IMR-90 (cell line): ENCODE results near the gene DSCAM. TPM values are rescaled to one million over a fixed set of nuclear protein-coding genes. Genes with fewer than 3 reads are reported as not detected.

Experiments used
- ATAC-seq: fragments of 200-7000 bp; cut with Tn5 transposase; 2 replicates; pipeline ENCODE4 v1.9.1; 2020; ENCODE audit warnings: low read depth, mild to moderate bottlenecking, moderate library complexity
- BruUV-seq: library from RNA; stranded (reverse); fragments of 400-500 nt; replicated peaks from 2 replicates; lab custom pipeline; 2021; lab: Mats Ljungman, UMichigan
- CTCF ChIA-PET: fragments of 300-600 bp; formaldehyde crosslinking; extraction: SDS; loops from one replicate; lab custom pipeline; 2021; ENCODE audit warnings: antibody characterized with exemption; lab: Yijun Ruan, JAX
- POLR2A ChIA-PET: fragments of 300-600 bp; sonication (Branson Sonifier 250); formaldehyde crosslinking; loops from one replicate; lab custom pipeline; 2022; ENCODE audit warnings: antibody characterized with exemption; ENCODE audit not compliant: unreplicated experiment; lab: Charles Lee
- DNase-seq: peaks from one replicate; pipeline ENCODE4 v3.0.0; 2013
- H2AFZ ChIP-seq: replicated peaks from 2 replicates; pipeline ENCODE3; 2013; ENCODE audit warnings: low read length, mild to moderate bottlenecking; ENCODE audit not compliant: poor library complexity
- H2AK5ac ChIP-seq: 2 replicates; pipeline ENCODE4 v1.6.1; 2013; ENCODE audit warnings: low read depth, low read length, inconsistent platforms
- H2AK9ac ChIP-seq: replicated peaks from 2 replicates; pipeline ENCODE3; 2013; ENCODE audit warnings: mild to moderate bottlenecking, low read depth, low read length, moderate library complexity; ENCODE audit not compliant: poor library complexity
- H2BK120ac ChIP-seq: 2 replicates; pipeline ENCODE4 v1.6.1; 2013; ENCODE audit warnings: low read depth, low read length, inconsistent platforms
- H2BK15ac ChIP-seq: 3 replicates; pipeline ENCODE4 v1.6.1; 2013; ENCODE audit warnings: low read depth, low read length, inconsistent platforms
- H2BK20ac ChIP-seq: 2 replicates; pipeline ENCODE4 v1.6.1; 2013; ENCODE audit warnings: low read depth, mild to moderate bottlenecking, inconsistent platforms, low read length, moderate library complexity
- H2BK5ac ChIP-seq: 2 replicates; pipeline ENCODE4 v1.6.1; 2013; ENCODE audit warnings: mild to moderate bottlenecking, low read depth, low read length, inconsistent platforms; ENCODE audit not compliant: poor library complexity, severe bottlenecking
- H3K14ac ChIP-seq: replicated peaks from 2 replicates; pipeline ENCODE4 v1.6.1; 2013; ENCODE audit warnings: low read depth, low read length, inconsistent platforms
- H3K18ac ChIP-seq: 2 replicates; pipeline ENCODE4 v1.6.1; 2013; ENCODE audit warnings: low read depth, low read length, control low read depth
- H3K23ac ChIP-seq: 2 replicates; pipeline ENCODE4 v1.6.1; 2013; ENCODE audit warnings: low read depth, low read length, inconsistent platforms
- H3K27ac ChIP-seq: 2 replicates; pipeline ENCODE4 v1.5.1; 2013; ENCODE audit warnings: mild to moderate bottlenecking, control low read depth, low read length; ENCODE audit not compliant: insufficient read depth
- H3K27me3 ChIP-seq: 2 replicates; pipeline ENCODE4 v1.6.1; 2013; ENCODE audit warnings: low read length; ENCODE audit not compliant: control insufficient read depth, insufficient read depth
- H3K36me3 ChIP-seq: 2 replicates; pipeline ENCODE4 v1.6.1; 2013; ENCODE audit warnings: low read length, mixed read lengths; ENCODE audit not compliant: control insufficient read depth, insufficient read depth
- H3K4ac ChIP-seq: 2 replicates; pipeline ENCODE4 v1.6.1; 2013; ENCODE audit warnings: low read depth, low read length, inconsistent platforms
- H3K4me1 ChIP-seq: 2 replicates; pipeline ENCODE4 v1.6.1; 2013; ENCODE audit warnings: low read length, mixed read lengths; ENCODE audit not compliant: control insufficient read depth, insufficient read depth
- H3K4me2 ChIP-seq: 2 replicates; pipeline ENCODE4 v1.6.1; 2013; ENCODE audit warnings: low read depth, mild to moderate bottlenecking, control low read depth, low read length, moderate library complexity
- H3K4me3 ChIP-seq: 2 replicates; pipeline ENCODE4 v1.5.1; 2013; ENCODE audit warnings: low read depth, mild to moderate bottlenecking, control low read depth, low read length, moderate library complexity; ENCODE audit not compliant: insufficient read depth
- H3K56ac ChIP-seq: 2 replicates; pipeline ENCODE4 v1.6.1; 2013; ENCODE audit warnings: low read length, inconsistent platforms; ENCODE audit not compliant: insufficient read depth; ENCODE audit errors: extremely low read depth
- H3K79me1 ChIP-seq, 2 experiments: 2 replicates each; pipeline ENCODE4 v1.6.1; 2013; ENCODE audit warnings: low read length in 2 of 2, inconsistent platforms in 1 of 2, low read depth in 1 of 2
- H3K9ac ChIP-seq: 2 replicates; pipeline ENCODE4 v1.6.1; 2013; ENCODE audit warnings: low read depth, low read length, control low read depth
- H3K9me1 ChIP-seq: 2 replicates; pipeline ENCODE4 v1.6.1; 2013; ENCODE audit warnings: low read length, inconsistent platforms; ENCODE audit not compliant: insufficient read depth
- H3K9me3 ChIP-seq: 2 replicates; pipeline ENCODE4 v1.6.1; 2013; ENCODE audit warnings: low read length; ENCODE audit not compliant: control insufficient read depth, insufficient read depth
- H4K20me1 ChIP-seq: 2 replicates; pipeline ENCODE4 v1.6.1; 2013; ENCODE audit warnings: low read length, inconsistent platforms; ENCODE audit not compliant: insufficient read depth
- H4K5ac ChIP-seq: 2 replicates; pipeline ENCODE4 v1.6.1; 2013; ENCODE audit warnings: mild to moderate bottlenecking, low read depth, low read length, control low read depth
- H4K8ac ChIP-seq, 2 experiments: 2 replicates each; pipeline ENCODE4 v1.6.1; 2013; ENCODE audit warnings: low read depth in 2 of 2, low read length in 2 of 2, control low read depth in 1 of 2, inconsistent platforms in 1 of 2
- H4K91ac ChIP-seq: 2 replicates; pipeline ENCODE4 v1.6.1; 2013; ENCODE audit warnings: low read depth, low read length, inconsistent platforms; ENCODE audit not compliant: insufficient read depth
- BHLHE40 ChIP-seq: fragments of 150-350 bp; IDR thresholded peaks from 2 replicates; pipeline ENCODE4 v1.6.1; 2016; ENCODE audit warnings: mild to moderate bottlenecking, low read depth, low read length
- MAFK ChIP-seq: IDR thresholded peaks from 2 replicates; pipeline ENCODE4 v1.6.1; 2012; ENCODE audit warnings: low read depth, low read length, improper control_type of control experiment
- NFE2L2 ChIP-seq: fragments of 150-350 bp; IDR thresholded peaks from 2 replicates; pipeline ENCODE4 v1.6.1; 2016; ENCODE audit warnings: low read depth, mild to moderate bottlenecking, low read length
- POLR2A ChIP-seq: IDR thresholded peaks from 2 replicates; pipeline ENCODE4 v1.6.1; 2012; ENCODE audit warnings: mild to moderate bottlenecking, low read depth, low read length
- RCOR1 ChIP-seq: IDR thresholded peaks from 2 replicates; pipeline ENCODE4 v1.6.1; 2012; ENCODE audit warnings: mild to moderate bottlenecking, low read length, improper control_type of control experiment; ENCODE audit not compliant: insufficient replicate concordance
- SMC3 ChIP-seq: fragments of 150-350 bp; IDR thresholded peaks from 2 replicates; pipeline ENCODE4 v1.6.1; 2016; ENCODE audit warnings: low read depth, mild to moderate bottlenecking, antibody characterized with exemption, low read length, moderate library complexity
- WGBS, 2 experiments: methylation state at CpG; one replicate each; pipeline versions ENCODE4 v1.1.5 to v1.1.7; 2013; ENCODE audit warnings: missing lambda C conversion rate in 2 of 2; ENCODE audit not compliant: insufficient read length in 1 of 2; ENCODE audit errors: extremely low coverage in 2 of 2; 5-methylcytosine and 5-hydroxymethylcytosine counted together
- dilution Hi-C: fragments of 300-500 bp; cut with HindIII; formaldehyde crosslinking; loops from one replicate; pipeline ENCODE4 v1.14.3; 2018; ENCODE audit warnings: low sequenced_read_pairs; ENCODE audit not compliant: unreplicated experiment
- in situ Hi-C: fragments of 300-500 bp; cut with MboI; formaldehyde crosslinking; loops from 3 replicates; pipeline ENCODE4 v1.14.3; 2019; ENCODE audit warnings: low sequenced_read_pairs, inconsistent platforms, mixed read lengths
- intact Hi-C: fragments of 100-400 bp; cut with micrococcal nuclease; formaldehyde crosslinking; loops from 2 replicates; pipeline ENCODE4 v1.10.0; 2022
- polyA plus RNA-seq, 3 experiments: library from polyadenylated mRNA; depleted of rRNA; stranded (reverse); fragments of >200 nt; gene quantifications; 2 replicates each; pipeline ENCODE4 v1.2.3, GENCODE V29; 2012; ENCODE audit warnings: low replicate concordance in 1 of 3
- total RNA-seq: library from RNA; depleted of rRNA; stranded (reverse); fragments of >200 nt; gene quantifications from 2 replicates; pipeline ENCODE4 v1.2.3, GENCODE V29; 2012
- TF ChIP-seq, protein P1 (sequence below): conservative IDR thresholded peaks from 2 replicates; pipeline ENCODE4 v1.5.1; 2012; ENCODE audit warnings: mild to moderate bottlenecking, low read depth, low read length, improper control_type of control experiment
- TF ChIP-seq, protein P2 (sequence below): fragments of 150-350 bp; IDR thresholded peaks from 2 replicates; pipeline ENCODE4 v1.6.1; 2017; ENCODE audit warnings: mild to moderate bottlenecking, antibody characterized with exemption, low read length, low read depth

Gene DSCAM
- total and polyA plus RNA-seq, 2 of the 4 experiments (the other 2 are of a cell fraction), result under 0.01 to 0.02 TPM

DNA sequence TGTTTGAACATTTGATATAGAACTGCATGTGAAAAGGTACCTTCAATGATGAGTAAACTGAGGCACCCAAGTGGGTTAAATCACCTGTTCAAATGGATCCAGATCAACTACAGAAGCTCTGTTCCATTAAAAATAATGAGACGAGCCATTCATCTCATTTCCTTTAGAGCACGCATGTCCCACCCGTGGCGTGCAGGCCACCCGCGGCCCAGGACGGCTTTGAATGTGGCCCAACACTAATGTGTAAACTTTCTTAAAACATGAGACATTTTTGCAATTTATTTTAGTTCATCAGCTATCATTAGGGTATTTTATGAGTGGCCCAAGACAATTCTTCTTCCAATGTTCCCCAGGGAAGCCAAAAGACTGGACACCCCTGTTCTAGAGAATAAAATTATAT lies 381.6 kb downstream of the DSCAM start:
- H2BK5ac ChIP-seq, result no peak overlapping the region
- no peak overlapping the region for H2BK15ac ChIP-seq
- H3K4me1 ChIP-seq, result no peaks in the 10 kb centered on the region
- no peak overlapping the region for H3K27ac ChIP-seq
- no peaks in the 10 kb centered on the region for H3K36me3 ChIP-seq
- ChIA-PET POLR2A (no interaction called here), CTCF (no interaction called here)
- no peak overlapping the region for H2BK20ac ChIP-seq
- TF ChIP-seq RCOR1, result no peak
- TF ChIP-seq POLR2A, result no peak
- no peak for TF ChIP-seq SMC3
- no peak for TF ChIP-seq BHLHE40
- TF ChIP-seq, protein P1, sequence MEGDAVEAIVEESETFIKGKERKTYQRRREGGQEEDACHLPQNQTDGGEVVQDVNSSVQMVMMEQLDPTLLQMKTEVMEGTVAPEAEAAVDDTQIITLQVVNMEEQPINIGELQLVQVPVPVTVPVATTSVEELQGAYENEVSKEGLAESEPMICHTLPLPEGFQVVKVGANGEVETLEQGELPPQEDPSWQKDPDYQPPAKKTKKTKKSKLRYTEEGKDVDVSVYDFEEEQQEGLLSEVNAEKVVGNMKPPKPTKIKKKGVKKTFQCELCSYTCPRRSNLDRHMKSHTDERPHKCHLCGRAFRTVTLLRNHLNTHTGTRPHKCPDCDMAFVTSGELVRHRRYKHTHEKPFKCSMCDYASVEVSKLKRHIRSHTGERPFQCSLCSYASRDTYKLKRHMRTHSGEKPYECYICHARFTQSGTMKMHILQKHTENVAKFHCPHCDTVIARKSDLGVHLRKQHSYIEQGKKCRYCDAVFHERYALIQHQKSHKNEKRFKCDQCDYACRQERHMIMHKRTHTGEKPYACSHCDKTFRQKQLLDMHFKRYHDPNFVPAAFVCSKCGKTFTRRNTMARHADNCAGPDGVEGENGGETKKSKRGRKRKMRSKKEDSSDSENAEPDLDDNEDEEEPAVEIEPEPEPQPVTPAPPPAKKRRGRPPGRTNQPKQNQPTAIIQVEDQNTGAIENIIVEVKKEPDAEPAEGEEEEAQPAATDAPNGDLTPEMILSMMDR, result no peak
- TF ChIP-seq NFE2L2, result no peak
- no peak for TF ChIP-seq MAFK
- TF ChIP-seq, protein P2, sequence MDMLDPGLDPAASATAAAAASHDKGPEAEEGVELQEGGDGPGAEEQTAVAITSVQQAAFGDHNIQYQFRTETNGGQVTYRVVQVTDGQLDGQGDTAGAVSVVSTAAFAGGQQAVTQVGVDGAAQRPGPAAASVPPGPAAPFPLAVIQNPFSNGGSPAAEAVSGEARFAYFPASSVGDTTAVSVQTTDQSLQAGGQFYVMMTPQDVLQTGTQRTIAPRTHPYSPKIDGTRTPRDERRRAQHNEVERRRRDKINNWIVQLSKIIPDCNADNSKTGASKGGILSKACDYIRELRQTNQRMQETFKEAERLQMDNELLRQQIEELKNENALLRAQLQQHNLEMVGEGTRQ, result no peak
- H2AK5ac ChIP-seq, result no peak overlapping the region
- no peaks in the 10 kb centered on the region for H4K20me1 ChIP-seq
- H4K8ac ChIP-seq, result no peak overlapping the region
- H3K9me3 ChIP-seq, result peaks cover 20% of the 10 kb centered on the region
- H3K9me1 ChIP-seq, result no peaks in the 10 kb centered on the region
- H3K4me3 ChIP-seq, result no peak overlapping the region
- no peaks in the 10 kb centered on the region for H3K27me3 ChIP-seq
- H3K9ac ChIP-seq, result no peak overlapping the region
- ATAC-seq (no peak), DNase-seq (no peak)
- no peak overlapping the region for H3K56ac ChIP-seq
- H3K23ac ChIP-seq, result no peak overlapping the region
- WGBS, 2 experiments, result no CpG with 5 or more reads among the region's 7 CpGs
- no peak overlapping the region for H3K18ac ChIP-seq
- H3K14ac ChIP-seq, result no peak overlapping the region
- H4K91ac ChIP-seq, result no peak overlapping the region
- no peaks in the 10 kb centered on the region for H3K79me1 ChIP-seq
- no peak overlapping the region for H4K5ac ChIP-seq
- H2AK9ac ChIP-seq, result no peak overlapping the region
- in situ Hi-C loops (no loop called here), intact Hi-C loops (no loop called here), dilution Hi-C loops (no loop called here)
- no TSS peak for BruUV-seq
- no peak overlapping the region for H3K4me2 ChIP-seq
- no peak overlapping the region for H3K4ac ChIP-seq
- no peak overlapping the region for H2BK120ac ChIP-seq
- no peak overlapping the region for H2AFZ ChIP-seq
